Liver (tissue), 3 donors: ENCODE data around the gene ZNF557.

Experiments
- CTCF ChIP-seq: fragments of 150-350 bp; IDR thresholded peaks from 2 replicates; pipeline ENCODE4 v1.5.1; 2017; ENCODE audit warnings: improper control_type of control experiment, low read depth, low read length; ENCODE audit not compliant: missing input control
- EGR1 ChIP-seq, 2 donors: IDR thresholded peaks; 2 replicates each; pipeline ENCODE4 v1.6.1; 2016 to 2018; ENCODE audit warnings: antibody characterized with exemption in 2 of 2, low read depth in 2 of 2
- JUND ChIP-seq, 2 donors: IDR thresholded peaks; 2 replicates each; pipeline ENCODE4 v1.6.1; 2016; ENCODE audit warnings: antibody characterized with exemption in 2 of 2
- MAX ChIP-seq: IDR thresholded peaks from 2 replicates; pipeline ENCODE4 v1.6.1; 2016; ENCODE audit warnings: antibody characterized with exemption
- RAD21 ChIP-seq, 2 donors: IDR thresholded peaks; 2 replicates each; pipeline ENCODE4 v1.6.1; 2016; ENCODE audit warnings: antibody characterized with exemption in 2 of 2, mild to moderate bottlenecking in 2 of 2
- RXRA ChIP-seq, 2 donors: IDR thresholded peaks; 2 replicates each; pipeline ENCODE4 v1.6.1; 2017 to 2018; ENCODE audit warnings: antibody characterized with exemption in 2 of 2, mild to moderate bottlenecking in 1 of 2
- SP1 ChIP-seq: IDR thresholded peaks from 2 replicates; pipeline ENCODE4 v1.6.1; 2018; ENCODE audit warnings: antibody characterized with exemption, mild to moderate bottlenecking
- TAF1 ChIP-seq: conservative IDR thresholded peaks from 2 replicates; pipeline ENCODE4 v1.6.1; 2016; ENCODE audit warnings: antibody characterized with exemption, mild to moderate bottlenecking
- YY1 ChIP-seq: IDR thresholded peaks from 2 replicates; pipeline ENCODE4 v1.6.1; 2016; ENCODE audit warnings: antibody characterized with exemption, mild to moderate bottlenecking
- donor health status: healthy.
- donor health status: healthy.

GRCh38 chr19:7076151-7076550 is 6.6 kb downstream of the ZNF557 start:
- TF ChIP-seq CTCF = no peak
- TF ChIP-seq EGR1 (IDR thresholded peaks at IDR 0.05; ENCODE audit: low read depth in 2 of 2) = no peak
- TF ChIP-seq TAF1 = no peak
- no peak for TF ChIP-seq YY1
- TF ChIP-seq MAX = no peak
- no peak for TF ChIP-seq JUND (IDR thresholded peaks at IDR 0.05)
- TF ChIP-seq RXRA (IDR thresholded peaks at IDR 0.05) = no peak
- no peak for TF ChIP-seq SP1
- TF ChIP-seq RAD21 (IDR thresholded peaks at IDR 0.05) = no peak
